DND-41 (cell line): ENCODE measurements around the gene CHEK1.

Experiments used
- EZH2 ChIP-seq: IDR thresholded peaks from 3 replicates; pipeline ENCODE4 v1.6.1; 2012; ENCODE audit warnings: borderline replicate concordance, low read depth, mild to moderate bottlenecking, moderate library complexity, low read length, inconsistent platforms; ENCODE audit not compliant: severe bottlenecking
- TF ChIP-seq, protein P1 (sequence below): IDR thresholded peaks from 2 replicates; pipeline ENCODE4 v1.5.1; 2012; ENCODE audit warnings: borderline replicate concordance, low read length, moderate library complexity, mild to moderate bottlenecking; ENCODE audit not compliant: poor library complexity, severe bottlenecking; ENCODE audit errors: extremely low read depth

GRCh38 chr11:125609545-125609944 is 15.4 kb upstream of the CHEK1 start:
- TF ChIP-seq, protein P1, sequence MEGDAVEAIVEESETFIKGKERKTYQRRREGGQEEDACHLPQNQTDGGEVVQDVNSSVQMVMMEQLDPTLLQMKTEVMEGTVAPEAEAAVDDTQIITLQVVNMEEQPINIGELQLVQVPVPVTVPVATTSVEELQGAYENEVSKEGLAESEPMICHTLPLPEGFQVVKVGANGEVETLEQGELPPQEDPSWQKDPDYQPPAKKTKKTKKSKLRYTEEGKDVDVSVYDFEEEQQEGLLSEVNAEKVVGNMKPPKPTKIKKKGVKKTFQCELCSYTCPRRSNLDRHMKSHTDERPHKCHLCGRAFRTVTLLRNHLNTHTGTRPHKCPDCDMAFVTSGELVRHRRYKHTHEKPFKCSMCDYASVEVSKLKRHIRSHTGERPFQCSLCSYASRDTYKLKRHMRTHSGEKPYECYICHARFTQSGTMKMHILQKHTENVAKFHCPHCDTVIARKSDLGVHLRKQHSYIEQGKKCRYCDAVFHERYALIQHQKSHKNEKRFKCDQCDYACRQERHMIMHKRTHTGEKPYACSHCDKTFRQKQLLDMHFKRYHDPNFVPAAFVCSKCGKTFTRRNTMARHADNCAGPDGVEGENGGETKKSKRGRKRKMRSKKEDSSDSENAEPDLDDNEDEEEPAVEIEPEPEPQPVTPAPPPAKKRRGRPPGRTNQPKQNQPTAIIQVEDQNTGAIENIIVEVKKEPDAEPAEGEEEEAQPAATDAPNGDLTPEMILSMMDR, result no peak
- TF ChIP-seq EZH2, result no peak
